HL-60/S4 treated with phorbol 12-myristate 13-acetate at 8.2 ng/mL for 4 days and 3 days (cell line): ENCODE measurements around the gene USH2A.

Experiments used
- in situ Hi-C: fragments of 300-500 bp; cut with MboI; formaldehyde crosslinking; loops from 2 replicates; pipeline ENCODE4 v1.15.0; 2022; ENCODE audit warnings: low sequenced_read_pairs

USH2A gene

GRCh38 chr1:215878128-215878527, 545.1 kb downstream of the USH2A start:
- in situ Hi-C loops, result no loop called here

GRCh38 chr1:215877452-215877951, 545.7 kb downstream of the USH2A start:
- in situ Hi-C loops, result no loop called here

- in situ Hi-C loops, result no loop called here
These were observed 547.5 kb downstream of the USH2A start for GRCh38 chr1:215875712-215876111.

- in situ Hi-C loops, result no loop called here
These were observed 548.0 kb downstream of the USH2A start for GRCh38 chr1:215875236-215875635.

- in situ Hi-C loops, result no loop called here
These were observed 550.6 kb downstream of the USH2A start for GRCh38 chr1:215872658-215873057.

GRCh38 chr1:215868500-215868899, 554.7 kb downstream of the USH2A start:
- in situ Hi-C loops, result no loop called here

- in situ Hi-C loops, result no loop called here
These were observed 558.2 kb downstream of the USH2A start for GRCh38 chr1:215865060-215865459.

- in situ Hi-C loops, result no loop called here
These were observed 559.5 kb downstream of the USH2A start for GRCh38 chr1:215863796-215864195.

- in situ Hi-C loops, result no loop called here
These were observed 562.4 kb downstream of the USH2A start for GRCh38 chr1:215860833-215861232.

GRCh38 chr1:215857317-215857716, 565.9 kb downstream of the USH2A start:
- in situ Hi-C loops, result no loop called here

GRCh38 chr1:215845234-215845891, 577.9 kb downstream of the USH2A start:
- in situ Hi-C loops, result no loop called here

- in situ Hi-C loops, result no loop called here
These were observed 578.5 kb downstream of the USH2A start for GRCh38 chr1:215844777-215845176.

GRCh38 chr1:215844266-215844665, 579.0 kb downstream of the USH2A start:
- in situ Hi-C loops, result no loop called here

GRCh38 chr1:215842905-215843304, 580.3 kb downstream of the USH2A start:
- in situ Hi-C loops, result no loop called here

- in situ Hi-C loops, result no loop called here
These were observed 587.3 kb downstream of the USH2A start for GRCh38 chr1:215835951-215836350.

GRCh38 chr1:215833941-215834729, 589.1 kb downstream of the USH2A start:
- in situ Hi-C loops, result no loop called here

GRCh38 chr1:215830226-215830810, 592.9 kb downstream of the USH2A start:
- in situ Hi-C loops, result no loop called here

GRCh38 chr1:215825056-215825455, 598.2 kb downstream of the USH2A start:
- in situ Hi-C loops, result no loop called here

GRCh38 chr1:215824245-215824644, 599.0 kb downstream of the USH2A start:
- in situ Hi-C loops, result no loop called here

GRCh38 chr1:215819114-215819513, 604.1 kb downstream of the USH2A start:
- in situ Hi-C loops, result no loop called here

- in situ Hi-C loops, result no loop called here
These were observed 615.3 kb downstream of the USH2A start for GRCh38 chr1:215807911-215808436.

- in situ Hi-C loops, result no loop called here
These were observed 616.0 kb downstream of the USH2A start for GRCh38 chr1:215807218-215807617.
